BLaER1 (cell line): ENCODE results near the gene ARHGAP8.
A peak's percentile ranks its signal among the peaks of the same experiment; 100 is the strongest.

Experiments
- H3K27ac ChIP-seq: shearing (Covaris generic); formaldehyde crosslinking; 2 replicates; pipeline ENCODE4 v1.8.1; 2022
- H3K27me3 ChIP-seq: shearing (Covaris generic); formaldehyde crosslinking; 2 replicates; pipeline ENCODE4 v1.8.1; 2022
- H3K36me3 ChIP-seq: shearing (Covaris generic); formaldehyde crosslinking; 2 replicates; pipeline ENCODE4 v1.8.1; 2022
- H3K4me1 ChIP-seq: shearing (Covaris generic); formaldehyde crosslinking; 2 replicates; pipeline ENCODE4 v1.8.1; 2022
- H3K4me2 ChIP-seq: shearing (Covaris generic); formaldehyde crosslinking; 2 replicates; pipeline ENCODE4 v1.8.1; 2022
- H3K4me3 ChIP-seq: shearing (Covaris generic); formaldehyde crosslinking; 2 replicates; pipeline ENCODE4 v1.8.1; 2022
- H3K9ac ChIP-seq: shearing (Covaris generic); formaldehyde crosslinking; 2 replicates; pipeline ENCODE4 v1.8.1; 2022
- H3K9me3 ChIP-seq: shearing (Covaris generic); formaldehyde crosslinking; 2 replicates; pipeline ENCODE4 v1.8.1; 2022
- H4K20me1 ChIP-seq: shearing (Covaris generic); formaldehyde crosslinking; 2 replicates; pipeline ENCODE4 v1.8.1; 2022
- Cebpa-rat ChIP-seq: shearing (Covaris generic); IDR thresholded peaks from 2 replicates; pipeline ENCODE4 v1.8.1; 2022

ARHGAP8 gene

GRCh38 chr22:44748524-44748923 lies 3.9 kb upstream of the ARHGAP8 start:
- Histone ChIP-seq H3K27ac (no peak overlapping the region), H4K20me1 (0 out of 2 replicates have a peak, but pooled peaks cover 6% of the 10 kb centered on the region), H3K36me3 (no peaks in the 10 kb centered on the region), H3K4me1 (peaks cover 24% of the 10 kb centered on the region), H3K4me2 (no peak overlapping the region), H3K27me3 (peaks cover 28% of the 10 kb centered on the region), H3K9ac (no peak overlapping the region), H3K4me3 (no peak overlapping the region), H3K9me3 (peaks cover 9% of the 10 kb centered on the region)
- no peak for TF ChIP-seq Cebpa-rat

DNA sequence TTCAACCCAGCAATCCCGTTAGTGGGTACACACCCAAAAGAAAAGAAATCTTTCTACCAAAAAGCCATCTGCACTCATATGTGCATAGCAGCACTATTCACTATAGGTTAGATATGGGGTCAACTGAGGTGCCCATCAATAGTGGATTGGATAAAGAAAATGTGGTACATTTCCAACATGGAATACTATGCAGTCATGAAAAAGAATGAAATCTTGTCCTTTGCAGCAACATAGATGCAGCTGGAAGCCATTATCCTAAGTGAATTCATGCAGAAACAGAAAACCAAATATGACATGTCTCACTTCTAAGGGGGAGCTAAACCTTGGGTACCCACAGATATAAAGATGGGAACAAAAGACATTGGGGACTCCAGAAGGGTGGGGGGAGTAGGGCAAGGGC lies 1.9 kb upstream of the ARHGAP8 start:
- peaks cover 47% of the 10 kb centered on the region for H3K27me3 ChIP-seq

DNA sequence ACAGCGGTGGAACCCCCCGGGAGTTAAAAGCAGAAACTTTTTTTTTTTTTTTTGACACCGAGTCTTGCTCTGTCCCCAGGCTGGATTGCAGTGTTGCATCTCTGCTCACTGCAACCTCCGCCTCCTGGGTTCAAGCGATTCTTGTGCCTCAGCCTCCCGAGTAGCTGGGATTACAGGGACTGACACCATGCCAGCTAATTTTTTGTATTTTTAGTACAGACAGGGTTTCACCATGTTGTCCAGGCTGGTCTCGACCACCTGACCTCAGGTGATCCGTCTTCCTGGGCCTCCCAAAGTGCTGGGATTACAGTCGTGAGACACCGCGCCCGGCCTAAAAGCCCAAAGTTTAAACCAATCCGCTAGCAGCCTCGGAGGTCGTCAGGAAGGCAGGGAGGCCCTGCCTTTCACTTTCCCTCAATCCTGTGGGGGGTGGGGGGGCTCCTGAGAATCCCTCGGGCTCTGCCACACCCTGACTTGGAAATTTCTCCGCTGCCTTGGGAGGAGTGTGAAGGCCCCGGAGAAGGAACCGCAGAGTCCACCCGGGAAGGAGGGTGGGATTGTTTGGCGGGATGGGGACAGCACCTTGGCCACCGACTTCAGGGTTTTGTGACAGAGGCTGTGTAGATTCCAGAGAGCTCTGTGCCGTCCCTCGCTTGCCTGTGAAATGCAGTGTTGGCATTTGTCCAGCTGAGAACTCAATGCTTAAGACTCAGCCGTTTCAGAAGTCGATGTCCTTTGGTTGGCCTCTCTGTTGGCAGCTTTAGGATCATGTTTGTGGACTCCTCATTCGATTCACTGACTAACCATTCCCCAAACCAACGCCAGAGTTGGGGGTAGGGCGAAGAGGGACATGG lies 1.0 kb downstream of the ARHGAP8 start:
- no peak overlapping the region for H3K27ac ChIP-seq
- TF ChIP-seq Cebpa-rat = no peak
- peaks cover 9% of the 10 kb centered on the region for H3K9me3 ChIP-seq
- H3K4me2 ChIP-seq = peak overlapping the region; percentile 47; the same call in 1 of the 2 replicates
- peaks cover 15% of the 10 kb centered on the region; the same call in 1 of the 2 replicates for H4K20me1 ChIP-seq
- H3K36me3 ChIP-seq = no peaks in the 10 kb centered on the region
- H3K4me1 ChIP-seq = 0 out of 2 replicates have a peak, but pooled peaks cover 4% of the 10 kb centered on the region
- no peak overlapping the region for H3K9ac ChIP-seq
- H3K4me3 ChIP-seq = no peak overlapping the region
- peaks cover 55% of the 10 kb centered on the region for H3K27me3 ChIP-seq

More for the DNA sequence above, 1.9 kb upstream of the ARHGAP8 start:
- no peak for TF ChIP-seq Cebpa-rat
- no peak overlapping the region for H3K4me2 ChIP-seq
- peaks cover 9% of the 10 kb centered on the region; the same call in 1 of the 2 replicates for H4K20me1 ChIP-seq
- peaks cover 9% of the 10 kb centered on the region for H3K9me3 ChIP-seq
- H3K4me1 ChIP-seq = peaks cover 24% of the 10 kb centered on the region
- no peak overlapping the region for H3K4me3 ChIP-seq
- no peak overlapping the region for H3K9ac ChIP-seq
- H3K27ac ChIP-seq = no peak overlapping the region
- H3K36me3 ChIP-seq = no peaks in the 10 kb centered on the region

DNA sequence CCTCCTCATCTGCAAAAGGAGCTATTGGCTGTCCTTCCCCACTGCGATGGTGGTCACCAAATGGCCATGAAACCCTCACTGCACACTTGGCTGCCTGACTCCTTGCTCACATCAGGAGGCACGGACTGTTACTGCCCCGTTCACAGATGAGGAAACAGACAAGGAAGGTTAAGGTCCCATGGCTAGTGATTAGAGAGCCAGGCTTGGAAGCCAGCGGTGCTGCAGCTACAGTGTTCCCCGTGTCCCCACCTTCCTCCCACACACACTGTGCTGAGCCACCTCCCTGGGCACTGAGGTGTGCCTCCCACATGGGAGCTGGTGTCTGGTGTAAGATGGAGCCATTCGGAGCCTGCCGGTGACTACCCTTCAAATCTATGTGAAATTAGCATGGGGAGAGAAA lies 2.6 kb downstream of the ARHGAP8 start:
- H3K9me3 ChIP-seq = peaks cover 9% of the 10 kb centered on the region
- 0 out of 2 replicates have a peak, but pooled peaks cover 4% of the 10 kb centered on the region for H3K4me1 ChIP-seq
- H4K20me1 ChIP-seq = peaks cover 15% of the 10 kb centered on the region; the same call in 1 of the 2 replicates
- TF ChIP-seq Cebpa-rat = no peak
- H3K9ac ChIP-seq = no peak overlapping the region
- H3K27me3 ChIP-seq = peaks cover 55% of the 10 kb centered on the region
- H3K36me3 ChIP-seq = no peaks in the 10 kb centered on the region
- no peak overlapping the region for H3K27ac ChIP-seq
- no peak overlapping the region for H3K4me2 ChIP-seq
- H3K4me3 ChIP-seq = no peak overlapping the region

DNA sequence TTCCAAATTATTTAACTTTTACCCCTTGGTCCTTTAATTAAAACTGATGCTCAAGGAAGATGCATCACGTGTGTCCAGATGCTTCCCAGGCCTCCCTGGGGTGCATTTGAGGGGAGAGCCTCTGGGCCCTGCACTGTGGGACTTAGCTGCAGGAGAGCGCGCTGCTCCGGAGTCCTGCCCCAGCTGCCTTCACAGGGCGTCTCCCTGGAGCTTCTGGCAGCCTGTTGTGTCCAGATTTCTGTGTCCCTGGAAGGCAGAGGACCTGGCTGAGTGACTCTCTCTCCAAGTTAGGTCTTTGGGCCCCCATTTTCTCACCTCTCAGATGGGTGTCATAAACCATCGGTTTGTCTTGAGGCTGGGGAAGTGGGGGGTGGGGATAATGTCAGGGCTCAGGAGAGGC lies 3.0 kb downstream of the ARHGAP8 start:
- Histone ChIP-seq H3K4me1 (0 out of 2 replicates have a peak, but pooled peaks cover 4% of the 10 kb centered on the region), H3K9ac (no peak overlapping the region), H3K27me3 (peaks cover 55% of the 10 kb centered on the region), H3K9me3 (peaks cover 9% of the 10 kb centered on the region), H3K4me2 (no peak overlapping the region), H3K27ac (no peak overlapping the region), H3K4me3 (no peak overlapping the region), H3K36me3 (no peaks in the 10 kb centered on the region), H4K20me1 (peaks cover 15% of the 10 kb centered on the region; the same call in 1 of the 2 replicates)
- no peak for TF ChIP-seq Cebpa-rat

- H3K4me2 ChIP-seq = no peak overlapping the region
Measured at GRCh38 chr22:44755956-44756361, 3.6 kb downstream of the ARHGAP8 start.

GRCh38 chr22:44758344-44758973 lies 6.1 kb downstream of the ARHGAP8 start:
- Histone ChIP-seq H3K36me3 (no peaks in the 10 kb centered on the region), H3K4me2 (no peak overlapping the region)

More at GRCh38 chr22:44755956-44756361, 3.6 kb downstream of the ARHGAP8 start:
- H3K9ac ChIP-seq = no peak overlapping the region
- peaks cover 9% of the 10 kb centered on the region; the same call in 1 of the 2 replicates for H3K9me3 ChIP-seq
- 0 out of 2 replicates have a peak, but pooled peaks cover 4% of the 10 kb centered on the region for H3K4me1 ChIP-seq
- peaks cover 15% of the 10 kb centered on the region; the same call in 1 of the 2 replicates for H4K20me1 ChIP-seq
- H3K4me3 ChIP-seq = no peak overlapping the region
- H3K27ac ChIP-seq = no peak overlapping the region
- H3K27me3 ChIP-seq = peaks cover 53% of the 10 kb centered on the region
- TF ChIP-seq Cebpa-rat = no peak
- no peaks in the 10 kb centered on the region for H3K36me3 ChIP-seq

GRCh38 chr22:44759001-44759400 lies 6.6 kb downstream of the ARHGAP8 start:
- H3K36me3 ChIP-seq = no peaks in the 10 kb centered on the region
- TF ChIP-seq Cebpa-rat = no peak
- H3K9ac ChIP-seq = no peak overlapping the region
- peaks cover 5% of the 10 kb centered on the region for H3K9me3 ChIP-seq
- H3K4me1 ChIP-seq = peaks cover under 1% of the 10 kb centered on the region; the same call in 1 of the 2 replicates
- no peak overlapping the region for H3K4me3 ChIP-seq
- no peak overlapping the region for H3K27ac ChIP-seq
- peaks cover 23% of the 10 kb centered on the region for H3K27me3 ChIP-seq
- no peak overlapping the region for H3K4me2 ChIP-seq
- H4K20me1 ChIP-seq = peaks cover 15% of the 10 kb centered on the region; the same call in 1 of the 2 replicates

More at GRCh38 chr22:44758344-44758973, 6.1 kb downstream of the ARHGAP8 start:
- no peaks in the 10 kb centered on the region for H3K4me1 ChIP-seq
- peaks cover 28% of the 10 kb centered on the region for H3K27me3 ChIP-seq
- H3K27ac ChIP-seq = no peak overlapping the region
- no peak overlapping the region for H3K4me3 ChIP-seq
- H3K9me3 ChIP-seq = peaks cover 5% of the 10 kb centered on the region
- no peak for TF ChIP-seq Cebpa-rat
- H4K20me1 ChIP-seq = peaks cover 15% of the 10 kb centered on the region; the same call in 1 of the 2 replicates
- H3K9ac ChIP-seq = no peak overlapping the region

DNA sequence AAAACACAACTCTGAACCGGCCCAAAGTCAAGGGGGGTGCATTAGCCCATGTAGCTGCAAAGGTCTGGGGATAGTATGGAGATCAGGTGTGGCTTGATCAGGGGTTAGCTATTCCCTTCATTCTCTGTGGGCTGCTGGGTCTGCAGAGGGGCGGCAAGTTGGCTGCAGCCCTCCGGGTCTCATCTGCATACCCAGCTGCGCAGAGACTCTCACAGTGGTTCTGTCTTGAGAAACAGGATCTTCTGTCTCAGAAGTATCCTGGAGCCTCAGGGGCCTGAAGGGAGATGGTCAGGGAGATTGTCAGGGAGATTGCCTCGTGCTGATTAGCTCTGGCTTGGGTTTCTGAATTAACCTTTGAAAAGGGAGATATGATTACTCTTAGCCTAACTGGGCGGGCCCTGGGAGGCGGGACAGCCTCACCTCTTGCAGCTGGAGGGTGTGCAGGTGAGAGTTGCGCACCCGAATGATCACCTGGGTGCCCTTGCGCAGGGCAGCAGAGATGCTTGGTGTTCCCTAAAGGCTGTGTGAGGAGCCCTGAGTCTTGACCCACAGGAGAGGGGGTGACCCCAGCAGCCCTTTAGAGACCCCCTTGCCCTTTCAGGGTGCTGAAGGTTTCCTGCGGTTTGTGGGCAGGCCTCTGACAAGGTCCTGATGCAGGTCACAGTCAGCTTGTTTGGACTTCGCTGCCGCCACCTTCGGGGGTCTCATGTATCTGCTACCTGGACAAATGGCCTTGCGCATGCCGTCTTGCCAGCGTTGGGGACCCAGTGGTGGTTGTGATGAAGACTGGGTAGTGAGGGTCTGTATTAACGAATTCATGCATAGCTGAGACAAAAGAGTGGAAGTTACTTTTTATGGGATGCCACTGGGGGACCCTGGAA lies 7.3 kb downstream of the ARHGAP8 start:
- Histone ChIP-seq H4K20me1 (peaks cover 14% of the 10 kb centered on the region; the same call in 1 of the 2 replicates), H3K27ac (no peak overlapping the region), H3K9ac (no peak overlapping the region), H3K36me3 (no peaks in the 10 kb centered on the region), H3K9me3 (peaks cover 5% of the 10 kb centered on the region), H3K27me3 (peaks cover 16% of the 10 kb centered on the region), H3K4me1 (peaks cover 7% of the 10 kb centered on the region), H3K4me2 (no peak overlapping the region), H3K4me3 (no peak overlapping the region)
- no peak for TF ChIP-seq Cebpa-rat
